ENCODE data around the gene SHD. TPM values are rescaled to one million over a fixed set of nuclear protein-coding genes. Genes with fewer than 3 reads are reported as not detected.
A peak's percentile ranks its signal among the peaks of the same experiment; 100 is the strongest.

Gene SHD
- total RNA-seq, 1 experiment from 2014 or later = 4.4 TPM

- no peak overlapping the region; a peak in 1 of 7 replicates for H3K27ac Mint-ChIP-seq
- DNase-seq = no peak
These were observed 24.9 kb downstream of the SHD start for GRCh38 chr19:4303819-4304537.

More at GRCh38 chr19:4303819-4304537, 24.9 kb downstream of the SHD start:
- H3K56ac ChIP-seq (ENCODE audit: insufficient read length, low read depth, low read length) = no peak overlapping the region
- H3K4me1 ChIP-seq (ENCODE audit: insufficient read depth, low read length) = no peaks in the 10 kb centered on the region
- H3K23ac ChIP-seq (ENCODE audit: insufficient read length, low read depth, low read length) = no peak overlapping the region
- Mint-ChIP-seq H3K4me3 (peak overlapping the region; percentile 48 to 77), H3K9me3 (no peaks in the 10 kb centered on the region; a peak in 2 of 5 replicates), H3K36me3 (ENCODE audit: insufficient read depth in 1 of 3, low read depth in 3 of 3) (peaks cover 10 to 31% (median 23%) of the 10 kb centered on the region in 3 experiments; a peak in 6 of 7 replicates), H3K4me1 (peaks cover 10 to 20% of the 10 kb centered on the region in 2 experiments), H3K27me3 (ENCODE audit: low read depth) (peaks cover 10% of the 10 kb centered on the region)
- H4K91ac ChIP-seq (ENCODE audit: insufficient read length, low read depth, low read length) = no peak overlapping the region
- H2BK120ac ChIP-seq (ENCODE audit: low read depth, low read length, poor library complexity, severe bottlenecking) = no peak overlapping the region
- no peak overlapping the region for H4K5ac ChIP-seq (ENCODE audit: insufficient read length, low read depth, low read length)
- TF ChIP-seq CTCF (conservative IDR thresholded peaks at IDR 0.05) = no peak
- no peak overlapping the region for H3K9ac ChIP-seq (ENCODE audit: extremely low read depth, insufficient read length, low read length)
- H3K27ac ChIP-seq (ENCODE audit: insufficient read length, low read depth, low read length) = no peak overlapping the region
- H3K79me1 ChIP-seq (ENCODE audit: insufficient read depth, low read depth, low read length, poor library complexity, severe bottlenecking) = no peaks in the 10 kb centered on the region
- H4K20me1 ChIP-seq (ENCODE audit: control insufficient read depth, insufficient read depth, insufficient read length) = no peaks in the 10 kb centered on the region
- no peak overlapping the region for H3K4ac ChIP-seq (ENCODE audit: low read depth, low read length)
- no peak overlapping the region for H2BK20ac ChIP-seq (ENCODE audit: low read depth, low read length, poor library complexity, severe bottlenecking)
- H2BK12ac ChIP-seq (ENCODE audit: insufficient read length, low read depth, low read length) = no peak overlapping the region
- WGBS (ENCODE audit: extremely low coverage, insufficient read length, low lambda C conversion rate) = no CpG with 5 or more reads among the region's 18 CpGs
- H2AFZ ChIP-seq (ENCODE audit: low read length) = no peak overlapping the region
- no peak overlapping the region for H3K14ac ChIP-seq (ENCODE audit: insufficient read depth, low read length)
- no peaks in the 10 kb centered on the region for H3K79me2 ChIP-seq (ENCODE audit: insufficient read depth, low read length)
- H2BK15ac ChIP-seq (ENCODE audit: low read depth, low read length) = no peak overlapping the region
- H3K4me2 ChIP-seq (ENCODE audit: insufficient read depth, insufficient read length, low read length) = no peak overlapping the region
- no peak overlapping the region for H2AK5ac ChIP-seq (ENCODE audit: insufficient read length, low read length)
- no peaks in the 10 kb centered on the region for H3K23me2 ChIP-seq (ENCODE audit: insufficient read length, low read depth, low read length, poor library complexity, severe bottlenecking)
- no peak overlapping the region for H4K8ac ChIP-seq (replicated peaks; ENCODE audit: insufficient read length, low read depth, low read length)
- no peak overlapping the region for H2BK5ac ChIP-seq (ENCODE audit: insufficient read length, low read length)
- H3T11ph ChIP-seq (ENCODE audit: low read length) = no peak overlapping the region
- no peaks in the 10 kb centered on the region for H3K27me3 ChIP-seq (ENCODE audit: insufficient read depth, low read length)
- no peak overlapping the region for H3K18ac ChIP-seq (ENCODE audit: insufficient read length, low read depth, low read length)
- no peaks in the 10 kb centered on the region for H3K9me3 ChIP-seq (ENCODE audit: control insufficient read depth, low read depth, low read length)

All from H9 (cell line).